Activated naive CD8-positive, alpha-beta T cell treated with anti-CD3 and anti-CD28 coated beads for 36 hours (primary cell): ENCODE measurements around the gene POR. TPM values are rescaled to one million over a fixed set of nuclear protein-coding genes. Genes with fewer than 3 reads are reported as not detected.
A peak's percentile ranks its signal among the peaks of the same experiment; 100 is the strongest.
"Not testable (repeated sequence)": the region's sequence is repeated elsewhere in the genome, so short reads cannot be mapped to it uniquely, and the experiment has no call there.

Experiments
- DNase-seq: peaks from one replicate; pipeline ENCODE4 v3.0.0; 2021
- H3K27ac Mint-ChIP-seq: one replicate; pipeline ENCODE4 v1.8.0; 2022; ENCODE audit warnings: mild to moderate bottlenecking, moderate library complexity, mixed read lengths
- H3K27me3 Mint-ChIP-seq: one replicate; pipeline ENCODE4 v1.8.0; 2022; ENCODE audit warnings: mild to moderate bottlenecking, mixed read lengths
- H3K36me3 Mint-ChIP-seq: one replicate; pipeline ENCODE4 v1.8.0; 2021; ENCODE audit warnings: mild to moderate bottlenecking, mixed read lengths
- H3K4me1 Mint-ChIP-seq: one replicate; pipeline ENCODE4 v1.8.0; 2021; ENCODE audit warnings: mixed read lengths
- H3K4me3 Mint-ChIP-seq: one replicate; pipeline ENCODE4 v1.8.0; 2022; ENCODE audit warnings: mild to moderate bottlenecking, moderate library complexity, mixed read lengths
- H3K9me3 Mint-ChIP-seq: one replicate; pipeline ENCODE4 v1.8.0; 2022; ENCODE audit warnings: mixed read lengths
- total RNA-seq, 2 experiments: library from RNA; stranded (reverse); gene quantifications; one replicate each; pipeline ENCODE4 v1.2.3, GENCODE V29; 2021

POR gene
- total RNA-seq, 2 experiments from 2014 or later: 35.4 to 41.3 TPM

DNA sequence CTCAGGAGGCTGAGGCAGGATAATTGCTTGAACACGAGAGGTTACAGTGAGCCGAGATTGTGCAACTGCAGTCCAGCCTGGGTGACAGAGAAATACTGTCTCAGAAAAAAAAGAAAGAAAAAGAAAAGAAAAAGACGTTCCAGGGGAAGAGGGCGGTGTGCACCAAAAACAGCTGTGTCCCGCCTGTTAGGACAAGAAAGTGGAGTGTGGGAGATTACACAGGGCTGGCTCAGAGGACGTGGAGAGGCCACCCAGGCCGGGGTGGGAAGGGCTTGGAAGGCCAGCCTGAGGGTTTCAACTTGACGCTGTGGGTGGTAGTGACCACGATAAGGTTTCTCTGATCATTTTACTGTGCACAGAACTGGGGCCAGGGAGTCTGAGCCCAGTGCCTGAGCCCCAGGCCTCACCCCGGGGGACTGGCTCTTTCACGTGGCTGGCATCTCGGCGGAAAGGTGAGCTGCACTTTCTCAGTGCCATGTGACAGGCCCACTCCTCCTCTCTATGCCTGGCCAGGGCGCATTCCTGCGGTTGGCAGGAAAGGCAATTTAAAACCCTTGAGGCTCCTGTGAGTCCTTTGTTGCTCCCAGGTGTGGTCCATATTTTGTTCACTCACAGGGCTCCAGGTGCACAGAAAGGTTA lies 22.2 kb upstream of the POR start:
- DNase-seq: no peak
- peaks cover 9% of the 10 kb centered on the region for H3K4me1 Mint-ChIP-seq
- H3K27ac Mint-ChIP-seq: no peak overlapping the region
- H3K36me3 Mint-ChIP-seq: peaks cover 6% of the 10 kb centered on the region
- no peak overlapping the region for H3K4me3 Mint-ChIP-seq
- H3K9me3 Mint-ChIP-seq: no peaks in the 10 kb centered on the region
- H3K27me3 Mint-ChIP-seq: no peaks in the 10 kb centered on the region

GRCh38 chr7:75896803-75897327 lies 18.1 kb upstream of the POR start:
- Mint-ChIP-seq H3K4me3 (no peak overlapping the region), H3K36me3 (no peaks in the 10 kb centered on the region), H3K9me3 (no peaks in the 10 kb centered on the region), H3K27me3 (no peaks in the 10 kb centered on the region), H3K4me1 (no peaks in the 10 kb centered on the region), H3K27ac (no peak overlapping the region)
- DNase-seq: no peak

GRCh38 chr7:75900617-75901315 lies 14.2 kb upstream of the POR start:
- Mint-ChIP-seq H3K36me3 (no peaks in the 10 kb centered on the region), H3K27ac (no peak overlapping the region), H3K9me3 (no peaks in the 10 kb centered on the region), H3K4me1 (no peaks in the 10 kb centered on the region), H3K27me3 (no peaks in the 10 kb centered on the region), H3K4me3 (no peak overlapping the region)
- DNase-seq: no peak

- H3K27me3 Mint-ChIP-seq: no peaks in the 10 kb centered on the region
- H3K36me3 Mint-ChIP-seq: no peaks in the 10 kb centered on the region
Measured at GRCh38 chr7:75905785-75906604, 9.0 kb upstream of the POR start.

GRCh38 chr7:75906991-75907667 lies 7.8 kb upstream of the POR start:
- Mint-ChIP-seq H3K27ac (no peak overlapping the region), H3K4me3 (no peak overlapping the region), H3K27me3 (no peaks in the 10 kb centered on the region), H3K9me3 (no peaks in the 10 kb centered on the region), H3K36me3 (no peaks in the 10 kb centered on the region), H3K4me1 (no peaks in the 10 kb centered on the region)
- no peak for DNase-seq

More at GRCh38 chr7:75905785-75906604, 9.0 kb upstream of the POR start:
- no peak for DNase-seq
- H3K4me1 Mint-ChIP-seq: no peaks in the 10 kb centered on the region
- H3K27ac Mint-ChIP-seq: no peak overlapping the region
- H3K9me3 Mint-ChIP-seq: no peaks in the 10 kb centered on the region
- H3K4me3 Mint-ChIP-seq: no peak overlapping the region

DNA sequence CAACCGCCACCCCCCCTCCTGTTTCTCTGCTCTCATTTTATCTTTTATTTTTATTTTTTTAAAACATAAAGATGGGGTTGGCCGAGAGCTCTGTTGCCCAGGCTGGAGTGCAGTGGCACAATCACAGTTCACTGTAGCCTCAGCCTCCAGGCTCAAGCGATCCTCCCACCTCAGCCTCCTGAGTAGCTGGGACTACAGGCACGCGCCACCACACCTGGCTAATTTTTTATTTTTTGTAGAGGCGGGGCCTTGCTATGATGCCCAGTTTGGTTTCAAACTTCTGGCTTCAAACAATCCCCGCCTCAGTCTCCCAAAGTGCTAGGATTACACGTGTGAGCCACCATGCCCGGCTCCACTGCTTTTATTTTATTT lies 7.3 kb upstream of the POR start:
- not testable (repeated sequence) for H3K9me3 Mint-ChIP-seq, H3K27me3 Mint-ChIP-seq, H3K36me3 Mint-ChIP-seq, DNase-seq, H3K4me3 Mint-ChIP-seq, H3K4me1 Mint-ChIP-seq, H3K27ac Mint-ChIP-seq

DNA sequence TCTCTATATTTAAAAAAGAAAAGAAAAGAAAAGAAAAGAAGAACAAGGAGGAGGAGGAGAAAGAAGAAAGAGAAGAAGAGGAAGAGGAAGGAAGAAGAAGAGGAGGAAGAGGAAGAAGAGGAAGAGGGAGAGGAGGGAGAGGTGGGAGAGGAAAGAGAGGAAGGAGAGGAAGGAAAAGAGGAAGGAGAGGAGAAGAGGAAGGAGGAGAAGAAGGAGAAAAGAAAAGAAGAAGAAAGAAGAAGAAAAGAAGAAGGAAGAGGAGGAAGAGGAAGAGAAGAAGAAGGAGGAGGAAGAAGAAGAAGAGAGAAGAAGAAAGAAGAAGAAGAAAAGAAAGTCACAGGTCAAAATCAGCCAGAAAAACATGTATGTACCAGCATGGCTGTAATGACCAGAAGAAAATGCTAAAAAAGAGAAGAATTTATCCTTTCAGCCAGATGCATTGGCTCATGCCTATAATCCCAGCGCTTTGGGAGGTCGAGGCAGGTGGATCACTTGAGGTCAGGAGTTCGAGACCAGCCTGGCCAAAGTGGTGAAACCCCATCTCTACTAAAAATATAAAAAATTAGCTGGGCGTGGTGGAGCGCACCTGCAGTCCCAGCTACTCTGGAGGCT lies 5.3 kb upstream of the POR start:
- no peak overlapping the region for H3K4me3 Mint-ChIP-seq
- peaks cover 8% of the 10 kb centered on the region for H3K4me1 Mint-ChIP-seq
- DNase-seq: no peak
- no peaks in the 10 kb centered on the region for H3K27me3 Mint-ChIP-seq
- H3K27ac Mint-ChIP-seq: no peak overlapping the region
- no peaks in the 10 kb centered on the region for H3K36me3 Mint-ChIP-seq
- H3K9me3 Mint-ChIP-seq: no peaks in the 10 kb centered on the region

- not testable (repeated sequence) for H3K4me3 Mint-ChIP-seq, H3K27ac Mint-ChIP-seq, H3K36me3 Mint-ChIP-seq, DNase-seq, H3K9me3 Mint-ChIP-seq, H3K27me3 Mint-ChIP-seq
- H3K4me1 Mint-ChIP-seq: peaks cover 14% of the 10 kb centered on the region
Measured at GRCh38 chr7:75911186-75911585, 3.8 kb upstream of the POR start.

- peaks cover 21% of the 10 kb centered on the region for H3K4me1 Mint-ChIP-seq
- H3K36me3 Mint-ChIP-seq: no peaks in the 10 kb centered on the region
- H3K27ac Mint-ChIP-seq: no peak overlapping the region
- H3K4me3 Mint-ChIP-seq: no peak overlapping the region
- H3K27me3 Mint-ChIP-seq: no peaks in the 10 kb centered on the region
- no peaks in the 10 kb centered on the region for H3K9me3 Mint-ChIP-seq
- DNase-seq: no peak
Measured at GRCh38 chr7:75913437-75913836, 1.5 kb upstream of the POR start.

DNA sequence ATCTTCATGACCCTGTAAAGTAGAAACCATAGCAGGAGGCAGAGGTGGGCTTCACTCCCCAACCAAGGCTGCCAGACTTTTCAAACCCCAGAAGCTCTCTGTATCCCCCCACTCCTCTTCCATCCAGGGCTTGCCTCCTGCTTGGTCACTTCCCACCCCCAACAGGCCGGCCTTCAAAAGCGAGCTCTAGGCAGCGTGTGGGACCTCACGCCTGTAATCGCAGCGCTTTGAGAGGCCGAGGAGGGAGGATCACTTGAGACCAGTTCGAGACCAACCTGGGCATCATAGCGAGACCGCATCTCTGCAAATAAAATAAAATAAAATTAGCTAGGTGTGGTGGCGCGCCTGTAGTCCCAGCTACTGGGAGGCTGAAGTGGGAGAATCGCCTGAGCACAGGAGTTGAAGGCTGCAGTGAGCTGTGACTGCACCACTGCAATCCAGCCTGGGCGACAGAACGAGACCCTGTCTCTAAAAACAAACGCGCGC lies 743 bp upstream of the POR start:
- DNase-seq: no peak
- H3K9me3 Mint-ChIP-seq: no peaks in the 10 kb centered on the region

DNA sequence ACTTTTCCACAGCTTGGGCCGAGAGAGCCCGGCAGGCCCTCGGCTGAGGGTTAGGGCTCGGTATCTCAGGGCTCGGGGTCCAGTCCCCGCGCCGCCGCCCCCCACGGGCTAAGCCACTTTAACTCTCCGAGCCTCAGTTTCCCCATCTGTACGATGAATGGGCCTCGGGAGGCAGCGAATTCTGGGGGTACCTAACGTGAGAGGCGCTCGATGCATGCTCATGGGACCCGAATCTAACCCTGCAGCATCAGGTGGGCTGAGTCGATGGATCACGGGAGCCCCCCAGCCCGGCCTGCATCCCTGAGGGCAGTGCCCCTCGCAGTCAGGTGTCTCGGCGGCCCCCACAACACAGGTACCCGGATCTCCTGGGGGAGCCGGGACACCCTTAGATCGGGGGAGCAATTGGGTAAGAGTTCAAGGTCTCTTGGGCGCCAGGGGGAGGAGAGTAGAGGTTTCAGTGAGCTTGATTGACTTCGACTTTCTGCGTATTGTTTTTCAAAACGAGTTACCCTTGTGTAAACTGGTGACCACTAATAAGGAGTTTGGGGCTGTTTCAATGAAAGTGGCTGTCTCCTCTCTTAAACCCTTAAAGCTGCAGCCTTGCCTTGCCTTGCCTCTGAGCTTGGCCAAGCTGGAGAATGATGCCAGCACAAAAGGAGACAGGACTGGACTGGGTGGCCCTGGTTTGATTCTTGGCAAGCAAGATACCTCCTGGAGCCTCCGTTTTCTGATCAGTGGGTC lies 631 bp downstream of the POR start:
- H3K4me3 Mint-ChIP-seq: peak overlapping the region; percentile 87
- H3K27ac Mint-ChIP-seq: peak overlapping the region; percentile 69
- DNase-seq: peak; percentile 16

More for the DNA sequence above, 743 bp upstream of the POR start:
- Mint-ChIP-seq H3K27ac (peak overlapping the region; percentile 93), H3K27me3 (no peaks in the 10 kb centered on the region), H3K36me3 (no peaks in the 10 kb centered on the region), H3K4me3 (peak overlapping the region; percentile 83), H3K4me1 (peaks cover 24% of the 10 kb centered on the region)

DNA sequence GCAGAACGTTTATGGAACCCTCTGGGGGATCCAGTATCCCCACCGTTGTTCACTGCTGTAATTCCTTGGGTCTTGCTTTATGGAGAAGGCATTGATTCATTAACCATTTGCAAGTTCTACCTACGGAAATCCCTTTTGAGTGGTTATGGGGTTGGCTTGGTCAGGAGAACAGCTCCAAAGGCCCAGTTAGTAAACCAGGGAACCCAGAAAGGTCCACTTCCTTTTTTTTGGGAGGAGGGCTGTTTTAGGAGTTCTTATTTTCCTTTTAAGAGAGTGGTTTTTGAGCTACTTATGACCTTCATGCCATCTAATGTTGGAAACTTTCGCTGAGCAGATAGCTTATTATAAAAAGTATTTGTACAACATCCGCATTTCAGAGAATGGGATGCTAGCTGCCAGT lies 1.3 kb downstream of the POR start:
- H3K27me3 Mint-ChIP-seq: no peaks in the 10 kb centered on the region
- peaks cover 37% of the 10 kb centered on the region for H3K4me1 Mint-ChIP-seq
- H3K9me3 Mint-ChIP-seq: no peaks in the 10 kb centered on the region
- no peak overlapping the region for H3K27ac Mint-ChIP-seq
- DNase-seq: no peak
- peak overlapping the region; percentile 87 for H3K4me3 Mint-ChIP-seq
- H3K36me3 Mint-ChIP-seq: no peaks in the 10 kb centered on the region

More for the DNA sequence above, 631 bp downstream of the POR start:
- Mint-ChIP-seq H3K36me3 (no peaks in the 10 kb centered on the region), H3K4me1 (peaks cover 33% of the 10 kb centered on the region), H3K27me3 (no peaks in the 10 kb centered on the region), H3K9me3 (no peaks in the 10 kb centered on the region)

- Mint-ChIP-seq H3K4me3 (no peak overlapping the region), H3K9me3 (no peaks in the 10 kb centered on the region), H3K27me3 (no peaks in the 10 kb centered on the region), H3K4me1 (peaks cover 40% of the 10 kb centered on the region), H3K36me3 (peaks cover 2% of the 10 kb centered on the region), H3K27ac (no peak overlapping the region)
- no peak for DNase-seq
Measured at GRCh38 chr7:75916685-75917634, 2.0 kb downstream of the POR start.
